ENCODE data around the gene OR52E5.

Gene OR52E5

DNA sequence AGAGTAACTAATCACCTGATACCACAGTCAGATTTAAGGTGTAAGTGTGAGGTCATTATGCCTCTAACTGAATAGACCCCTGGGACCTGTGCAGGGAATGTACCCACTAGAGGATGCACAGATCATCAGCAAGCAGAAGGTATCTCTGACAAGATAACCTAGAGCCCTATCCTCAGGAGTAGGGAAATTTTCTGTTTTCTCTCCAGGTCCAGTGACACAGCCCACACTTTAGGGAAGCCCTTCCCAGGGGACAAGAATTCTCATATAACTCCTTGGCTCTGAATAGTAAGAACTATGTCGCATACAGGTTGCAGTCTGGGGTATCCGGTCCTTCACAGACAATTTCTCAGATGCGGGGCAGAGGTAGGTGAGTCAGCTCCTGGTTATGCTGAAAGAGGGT, at the start of gene OR52E5:
Gene OR52E5 (plus strand): TSS at position 301 of the 400 bp plus-strand sequence. CDS start 7,569 bp downstream, outside the sequence.
- H3K27ac ChIP-seq (ENCODE audit: low read depth, low read length): no peak within 1 kb of the TSS
- H3K4me1 ChIP-seq (ENCODE audit: control insufficient read depth, insufficient read depth, low read length, unreplicated experiment): no peaks in the 10 kb centered on the region
- no peak within 1 kb of the TSS for H2AFZ ChIP-seq (ENCODE audit: low read length, unreplicated experiment)

DNA sequence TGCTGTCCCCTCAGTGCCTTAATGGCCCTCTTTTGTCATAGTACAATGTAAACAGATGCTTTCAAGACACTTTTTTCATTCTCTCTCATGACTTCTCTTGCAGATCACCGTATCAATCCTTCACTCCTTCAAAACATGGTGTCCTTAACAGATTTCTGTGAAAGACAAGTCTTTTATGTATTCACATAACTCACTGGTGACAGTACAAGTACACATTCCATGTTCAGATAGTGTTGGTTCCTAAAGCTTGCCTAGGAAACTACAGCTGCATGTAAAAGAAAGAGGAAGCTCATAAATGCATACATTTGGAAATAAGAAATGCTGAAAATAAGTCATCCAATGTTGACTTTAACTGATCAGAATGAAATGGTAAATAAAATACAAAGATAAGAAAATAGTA, 46.3 kb upstream of the OR52E5 start:
- H3K4me1 ChIP-seq (ENCODE audit: control insufficient read depth, insufficient read depth, low read length, unreplicated experiment): no peaks in the 10 kb centered on the region
- no peak overlapping the region for H3K4me3 ChIP-seq (ENCODE audit: low read depth, low read length)
- no peak overlapping the region for H2AFZ ChIP-seq (ENCODE audit: low read length, unreplicated experiment)
- no peaks in the 10 kb centered on the region for H3K36me3 ChIP-seq (ENCODE audit: insufficient read depth, low read length)
- peaks cover 12% of the 10 kb centered on the region; the same call in 1 of the 2 replicates for H3K27me3 ChIP-seq (ENCODE audit: insufficient read depth, low read length)
- H3K79me2 ChIP-seq (ENCODE audit: control insufficient read depth, insufficient read depth, low read length, unreplicated experiment): no peaks in the 10 kb centered on the region
- no peak overlapping the region for H3K27ac ChIP-seq (ENCODE audit: low read depth, low read length)

More for the DNA sequence above, at the start of gene OR52E5:
- H3K4me3 ChIP-seq (ENCODE audit: low read depth, low read length): no peak within 1 kb of the TSS
- no peaks in the 10 kb centered on the region for H3K79me2 ChIP-seq (ENCODE audit: control insufficient read depth, insufficient read depth, low read length, unreplicated experiment)
- peaks cover 30% of the 10 kb centered on the region for H3K27me3 ChIP-seq (ENCODE audit: insufficient read depth, low read length)
- no peaks in the 10 kb centered on the region for H3K36me3 ChIP-seq (ENCODE audit: insufficient read depth, low read length)

DNA sequence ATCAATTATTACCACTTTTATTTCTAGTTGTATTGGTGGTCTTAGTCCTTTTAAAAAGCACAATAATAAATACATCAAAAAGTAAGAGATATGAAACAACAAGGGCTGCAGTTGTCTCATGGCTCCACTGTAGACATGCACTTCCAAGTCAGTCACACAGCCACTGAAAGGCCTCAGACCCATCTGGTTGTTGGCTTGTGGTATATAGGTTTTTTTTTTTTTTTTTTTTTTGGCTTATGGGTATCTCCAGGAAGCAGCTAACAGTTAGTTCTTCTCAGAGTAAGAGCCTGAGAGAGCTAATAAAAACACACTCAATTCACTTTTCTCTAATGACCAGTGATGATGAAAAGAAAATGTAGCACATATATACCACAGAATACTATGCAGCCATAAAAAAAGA, 45.3 kb upstream of the OR52E5 start:
- Histone ChIP-seq H3K27ac (ENCODE audit: low read depth, low read length) (no peak overlapping the region), H3K36me3 (ENCODE audit: insufficient read depth, low read length) (no peaks in the 10 kb centered on the region), H3K4me3 (ENCODE audit: low read depth, low read length) (no peak overlapping the region), H3K27me3 (ENCODE audit: insufficient read depth, low read length) (peaks cover 12% of the 10 kb centered on the region; the same call in 1 of the 2 replicates), H3K79me2 (ENCODE audit: control insufficient read depth, insufficient read depth, low read length, unreplicated experiment) (no peaks in the 10 kb centered on the region), H2AFZ (ENCODE audit: low read length, unreplicated experiment) (no peak overlapping the region), H3K4me1 (ENCODE audit: control insufficient read depth, insufficient read depth, low read length, unreplicated experiment) (no peaks in the 10 kb centered on the region)

DNA sequence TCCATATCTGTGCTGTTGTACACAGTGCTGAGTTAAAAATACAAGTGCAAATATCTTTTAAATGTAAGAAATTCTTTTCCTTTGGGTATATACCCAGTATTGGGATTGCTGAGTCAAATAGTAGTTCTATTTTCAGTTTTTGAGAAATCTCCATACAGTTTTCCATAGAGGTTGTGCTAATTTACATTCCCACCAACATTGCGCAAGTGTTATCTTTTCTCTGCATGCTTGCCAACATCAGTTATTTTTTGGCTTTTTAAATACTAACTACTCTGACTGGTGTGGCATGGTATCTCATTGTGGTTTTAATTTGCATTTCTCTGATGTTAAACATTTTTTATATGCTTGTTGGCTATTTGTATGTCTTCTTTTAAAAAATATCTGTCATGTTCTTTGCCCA, 42.0 kb upstream of the OR52E5 start:
- no peaks in the 10 kb centered on the region for H3K36me3 ChIP-seq (ENCODE audit: insufficient read depth, low read length)
- H3K4me3 ChIP-seq (ENCODE audit: low read depth, low read length): no peak overlapping the region
- no peaks in the 10 kb centered on the region for H3K79me2 ChIP-seq (ENCODE audit: control insufficient read depth, insufficient read depth, low read length, unreplicated experiment)
- H3K27me3 ChIP-seq (ENCODE audit: insufficient read depth, low read length): peaks cover 9% of the 10 kb centered on the region
- H3K4me1 ChIP-seq (ENCODE audit: control insufficient read depth, insufficient read depth, low read length, unreplicated experiment): no peaks in the 10 kb centered on the region
- no peak overlapping the region for H3K27ac ChIP-seq (ENCODE audit: low read depth, low read length)
- no peak overlapping the region for H2AFZ ChIP-seq (ENCODE audit: low read length, unreplicated experiment)

DNA sequence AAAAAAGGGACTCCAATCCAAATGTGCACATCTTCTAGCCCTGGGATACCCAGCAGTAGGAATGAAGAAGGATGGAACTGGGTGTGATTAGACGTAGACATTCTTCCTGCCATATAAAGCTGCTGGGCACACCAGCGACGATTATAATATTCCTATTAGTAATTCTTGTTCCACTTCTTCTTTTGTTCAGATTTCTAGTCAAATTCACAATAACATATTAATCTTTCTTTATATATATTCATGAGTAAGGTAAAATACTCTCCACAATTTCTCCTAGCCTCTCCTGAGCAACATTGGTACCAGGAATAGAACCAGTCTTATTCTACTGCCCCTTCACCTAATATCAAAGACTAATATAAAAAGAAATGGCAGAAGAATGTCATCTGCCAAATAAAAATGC, 35.4 kb upstream of the OR52E5 start, which contains the start of gene OR52E8:
Gene OR52E8 (minus strand): TSS at position 101 of the 400 bp plus-strand sequence. CDS start 0 bp downstream, at position 101.
- Histone ChIP-seq H3K36me3 (ENCODE audit: insufficient read depth, low read length) (no peaks in the 10 kb centered on the region), H3K4me1 (ENCODE audit: control insufficient read depth, insufficient read depth, low read length, unreplicated experiment) (no peaks in the 10 kb centered on the region), H3K27me3 (ENCODE audit: insufficient read depth, low read length) (peaks cover 28% of the 10 kb centered on the region), H3K79me2 (ENCODE audit: control insufficient read depth, insufficient read depth, low read length, unreplicated experiment) (no peaks in the 10 kb centered on the region), H2AFZ (ENCODE audit: low read length, unreplicated experiment) (no peak within 1 kb of the TSS), H3K4me3 (ENCODE audit: low read depth, low read length) (no peak within 1 kb of the TSS), H3K27ac (ENCODE audit: low read depth, low read length) (no peak within 1 kb of the TSS)

DNA sequence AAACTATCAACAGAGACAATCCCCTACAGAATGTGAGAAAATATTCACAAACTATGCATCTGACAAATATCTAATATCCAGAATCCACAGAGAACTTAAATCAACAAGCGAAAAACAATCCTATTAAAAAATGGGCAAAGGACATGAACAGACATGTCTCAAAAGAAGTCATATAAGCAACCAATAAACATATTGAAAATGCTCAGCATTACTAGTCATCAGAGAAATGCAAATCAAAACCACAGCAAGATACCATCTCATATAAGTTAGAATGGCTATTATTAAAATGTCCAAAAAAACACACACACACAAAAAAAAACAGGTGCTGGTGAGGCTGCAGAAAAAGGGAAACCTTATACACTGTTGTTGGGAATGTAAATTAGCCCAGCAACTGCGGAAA, 27.2 kb upstream of the OR52E5 start:
- H3K27ac ChIP-seq (ENCODE audit: low read depth, low read length): no peak overlapping the region
- H3K36me3 ChIP-seq (ENCODE audit: insufficient read depth, low read length): no peaks in the 10 kb centered on the region
- H3K27me3 ChIP-seq (ENCODE audit: insufficient read depth, low read length): peaks cover 7% of the 10 kb centered on the region
- H2AFZ ChIP-seq (ENCODE audit: low read length, unreplicated experiment): no peak overlapping the region
- no peak overlapping the region for H3K4me3 ChIP-seq (ENCODE audit: low read depth, low read length)
- no peaks in the 10 kb centered on the region for H3K4me1 ChIP-seq (ENCODE audit: control insufficient read depth, insufficient read depth, low read length, unreplicated experiment)
- no peaks in the 10 kb centered on the region for H3K79me2 ChIP-seq (ENCODE audit: control insufficient read depth, insufficient read depth, low read length, unreplicated experiment)

DNA sequence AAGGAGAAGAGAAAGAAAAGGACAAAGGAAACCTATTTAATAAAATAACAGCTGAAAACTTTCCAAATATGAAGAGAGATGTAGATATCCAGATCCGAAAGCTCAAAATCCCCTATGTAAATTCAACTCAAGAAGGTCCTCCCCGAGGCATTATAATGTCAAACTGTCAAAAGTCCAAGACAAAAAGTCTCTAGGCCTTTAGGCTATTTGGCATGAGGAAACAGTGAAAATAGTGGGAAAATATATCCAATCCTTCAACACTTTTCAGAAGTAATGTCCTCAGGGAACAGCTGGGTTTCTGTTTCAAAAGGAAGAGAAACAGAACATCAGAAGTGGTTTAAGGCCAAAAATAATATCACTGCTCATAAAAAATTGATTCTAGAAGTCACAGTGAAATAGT, 14.4 kb upstream of the OR52E5 start:
- no peak overlapping the region for H2AFZ ChIP-seq (ENCODE audit: low read length, unreplicated experiment)
- H3K36me3 ChIP-seq (ENCODE audit: insufficient read depth, low read length): no peaks in the 10 kb centered on the region
- H3K27ac ChIP-seq (ENCODE audit: low read depth, low read length): no peak overlapping the region
- H3K79me2 ChIP-seq (ENCODE audit: control insufficient read depth, insufficient read depth, low read length, unreplicated experiment): no peaks in the 10 kb centered on the region
- no peaks in the 10 kb centered on the region for H3K4me1 ChIP-seq (ENCODE audit: control insufficient read depth, insufficient read depth, low read length, unreplicated experiment)
- peaks cover 41% of the 10 kb centered on the region for H3K27me3 ChIP-seq (ENCODE audit: insufficient read depth, low read length)
- no peak overlapping the region for H3K4me3 ChIP-seq (ENCODE audit: low read depth, low read length)

DNA sequence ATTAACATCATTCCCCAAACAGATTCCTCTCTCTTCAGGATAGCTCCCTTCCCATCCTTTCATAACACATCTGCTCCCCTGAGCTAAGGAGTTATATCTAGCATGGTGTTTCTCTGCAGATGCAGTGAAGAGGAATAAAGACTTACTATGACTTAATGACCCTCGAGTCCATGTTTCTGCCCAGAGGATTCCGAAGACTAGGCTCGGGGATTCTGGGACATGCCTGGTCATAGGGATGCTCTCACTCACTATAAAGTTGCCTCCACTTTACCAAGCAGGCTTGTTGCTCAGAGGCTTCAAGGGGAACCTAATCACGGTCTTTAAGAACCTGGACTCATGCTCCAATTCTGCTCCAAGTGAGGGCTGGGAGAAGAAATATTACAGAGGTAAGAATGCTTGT, 12.7 kb upstream of the OR52E5 start, which contains the start of gene OR52E4:
Gene OR52E4 (plus strand): TSS at position 301 of the 400 bp plus-strand sequence. CDS start 3,664 bp downstream, outside the sequence.
- no peaks in the 10 kb centered on the region for H3K4me1 ChIP-seq (ENCODE audit: control insufficient read depth, insufficient read depth, low read length, unreplicated experiment)
- H3K79me2 ChIP-seq (ENCODE audit: control insufficient read depth, insufficient read depth, low read length, unreplicated experiment): no peaks in the 10 kb centered on the region
- H3K4me3 ChIP-seq (ENCODE audit: low read depth, low read length): no peak within 1 kb of the TSS
- H2AFZ ChIP-seq (ENCODE audit: low read length, unreplicated experiment): no peak within 1 kb of the TSS
- H3K36me3 ChIP-seq (ENCODE audit: insufficient read depth, low read length): no peaks in the 10 kb centered on the region
- H3K27me3 ChIP-seq (ENCODE audit: insufficient read depth, low read length): peaks cover 52% of the 10 kb centered on the region
- no peak within 1 kb of the TSS for H3K27ac ChIP-seq (ENCODE audit: low read depth, low read length)

DNA sequence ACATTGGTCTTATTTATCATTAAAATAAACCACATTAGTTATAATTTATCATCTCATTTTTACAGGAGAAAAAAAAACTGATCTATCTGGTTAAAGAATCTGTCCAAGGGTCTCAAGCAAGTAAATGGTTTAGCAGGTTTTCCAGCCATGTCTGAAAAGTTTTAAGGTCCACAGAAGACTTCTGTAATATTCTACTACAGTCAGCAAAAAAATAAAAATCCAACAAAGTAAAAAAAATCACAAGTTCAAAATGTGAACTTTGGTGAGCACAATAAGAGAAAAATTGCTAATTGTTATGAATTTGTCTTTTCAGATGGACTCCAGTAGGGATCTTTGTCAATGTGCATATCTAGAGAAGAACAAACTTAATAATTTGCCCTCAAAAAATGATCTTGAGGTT, 11.3 kb upstream of the OR52E5 start:
- H3K27me3 ChIP-seq (ENCODE audit: insufficient read depth, low read length): peaks cover 54% of the 10 kb centered on the region
- no peaks in the 10 kb centered on the region for H3K36me3 ChIP-seq (ENCODE audit: insufficient read depth, low read length)
- no peaks in the 10 kb centered on the region for H3K79me2 ChIP-seq (ENCODE audit: control insufficient read depth, insufficient read depth, low read length, unreplicated experiment)
- no peak overlapping the region for H2AFZ ChIP-seq (ENCODE audit: low read length, unreplicated experiment)
- H3K4me1 ChIP-seq (ENCODE audit: control insufficient read depth, insufficient read depth, low read length, unreplicated experiment): no peaks in the 10 kb centered on the region
- H3K27ac ChIP-seq (ENCODE audit: low read depth, low read length): no peak overlapping the region
- H3K4me3 ChIP-seq (ENCODE audit: low read depth, low read length): no peak overlapping the region

DNA sequence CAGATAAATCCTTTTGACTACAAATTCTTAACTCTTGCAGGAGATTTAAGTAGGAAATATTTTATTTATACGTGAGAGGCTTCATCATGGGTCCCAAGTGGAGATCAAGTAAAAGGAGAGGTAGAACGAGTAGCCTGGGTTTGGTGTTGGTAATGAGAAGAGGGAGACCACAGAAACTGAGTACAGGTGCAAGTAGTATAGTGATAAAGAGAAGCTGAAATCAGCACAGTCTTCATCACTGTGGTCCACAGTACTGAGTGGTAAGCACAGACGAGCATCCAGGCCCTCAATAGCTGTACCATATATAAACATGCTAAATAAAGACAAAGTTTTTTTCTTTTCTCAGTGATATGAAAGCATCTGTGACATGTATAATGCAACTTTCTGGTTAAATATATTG, 5.8 kb upstream of the OR52E5 start:
- H3K27ac ChIP-seq (ENCODE audit: low read depth, low read length): no peak overlapping the region
- no peak overlapping the region for H2AFZ ChIP-seq (ENCODE audit: low read length, unreplicated experiment)
- H3K4me3 ChIP-seq (ENCODE audit: low read depth, low read length): no peak overlapping the region
- peaks cover 46% of the 10 kb centered on the region for H3K27me3 ChIP-seq (ENCODE audit: insufficient read depth, low read length)
- no peaks in the 10 kb centered on the region for H3K4me1 ChIP-seq (ENCODE audit: control insufficient read depth, insufficient read depth, low read length, unreplicated experiment)
- H3K36me3 ChIP-seq (ENCODE audit: insufficient read depth, low read length): no peaks in the 10 kb centered on the region
- no peaks in the 10 kb centered on the region for H3K79me2 ChIP-seq (ENCODE audit: control insufficient read depth, insufficient read depth, low read length, unreplicated experiment)

DNA sequence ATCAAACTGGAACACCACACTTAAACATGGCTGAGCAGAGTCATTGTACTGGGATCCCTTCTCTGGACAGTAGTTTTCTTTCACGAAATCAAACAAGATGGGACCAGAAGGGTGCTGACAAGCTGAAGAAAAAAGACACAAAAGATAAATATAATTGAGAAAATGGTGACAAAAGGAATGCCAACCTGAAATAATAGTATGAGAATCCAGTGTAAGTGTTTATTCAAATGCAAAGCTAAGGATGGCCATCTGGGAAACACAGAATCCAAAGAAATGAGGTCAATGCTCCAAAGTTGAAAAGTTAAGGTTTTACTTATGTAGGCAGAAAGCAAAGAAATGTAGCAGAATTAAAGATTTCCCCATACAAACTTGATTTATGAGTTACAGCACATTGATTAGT, 5.3 kb upstream of the OR52E5 start:
- H2AFZ ChIP-seq (ENCODE audit: low read length, unreplicated experiment): no peak overlapping the region
- no peak overlapping the region for H3K4me3 ChIP-seq (ENCODE audit: low read depth, low read length)
- H3K27me3 ChIP-seq (ENCODE audit: insufficient read depth, low read length): peaks cover 41% of the 10 kb centered on the region
- no peaks in the 10 kb centered on the region for H3K79me2 ChIP-seq (ENCODE audit: control insufficient read depth, insufficient read depth, low read length, unreplicated experiment)
- no peak overlapping the region for H3K27ac ChIP-seq (ENCODE audit: low read depth, low read length)
- no peaks in the 10 kb centered on the region for H3K4me1 ChIP-seq (ENCODE audit: control insufficient read depth, insufficient read depth, low read length, unreplicated experiment)
- no peaks in the 10 kb centered on the region for H3K36me3 ChIP-seq (ENCODE audit: insufficient read depth, low read length)

Data from ACC112 (cell line).